SHP77 (cell line): ENCODE data around the gene ANKRD13B.

Experiments used
- DNase-seq, 2 experiments: peaks; one replicate each; lab custom pipeline; 2025; lab: John Stamatoyannopoulos, UW

ANKRD13B gene

DNA sequence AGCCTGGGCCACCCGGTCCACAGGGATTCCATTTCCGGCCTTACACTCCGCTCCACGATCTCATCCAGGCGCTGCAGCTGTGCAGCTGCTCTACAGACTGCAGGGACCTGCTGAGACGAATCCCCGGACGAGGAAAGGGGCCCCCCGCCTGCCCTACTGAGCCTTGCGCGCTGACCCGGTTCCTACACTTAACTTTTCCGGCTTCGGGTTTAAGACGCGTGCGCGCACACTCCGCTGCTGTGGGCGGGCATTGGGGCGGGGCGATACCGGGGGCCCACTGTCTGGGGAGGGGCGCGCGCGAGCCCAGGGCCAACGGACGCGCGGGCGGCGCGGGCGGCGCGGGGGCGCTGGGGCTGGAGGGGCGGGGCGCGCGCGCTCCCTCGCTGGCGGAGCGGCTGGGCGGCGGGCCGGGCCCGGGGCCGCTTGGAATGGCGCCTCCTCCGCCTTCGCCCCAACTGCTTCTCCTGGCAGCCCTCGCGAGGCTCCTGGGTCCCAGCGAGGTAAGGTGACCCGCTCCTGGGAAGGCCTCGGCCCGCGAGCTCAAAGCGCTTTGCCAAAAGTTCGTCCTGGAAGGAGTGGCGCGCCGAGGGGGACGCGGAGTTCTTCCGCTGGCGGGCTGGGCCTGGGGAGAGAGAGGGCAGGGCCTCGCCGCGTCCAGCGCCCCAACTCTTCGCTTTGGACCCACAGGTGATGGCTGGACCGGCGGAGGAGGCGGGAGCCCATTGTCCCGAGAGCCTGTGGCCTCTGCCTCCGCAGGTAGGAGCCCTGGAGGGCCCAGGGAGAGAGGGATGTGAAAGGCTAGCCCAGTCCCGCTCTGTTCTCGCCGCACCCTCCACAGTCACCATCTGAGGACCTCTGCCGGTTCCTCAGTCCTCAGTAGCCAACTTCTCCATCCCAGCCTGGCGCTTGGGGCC is 24.3 kb upstream of the ANKRD13B start, which contains the start of gene TP53I13:
TP53I13 (plus strand) TSS at position 371 of the 914 bp plus-strand sequence; CDS start at position 429, 58 bp downstream.
- DNase-seq = peak; percentile 55 to 84

DNA sequence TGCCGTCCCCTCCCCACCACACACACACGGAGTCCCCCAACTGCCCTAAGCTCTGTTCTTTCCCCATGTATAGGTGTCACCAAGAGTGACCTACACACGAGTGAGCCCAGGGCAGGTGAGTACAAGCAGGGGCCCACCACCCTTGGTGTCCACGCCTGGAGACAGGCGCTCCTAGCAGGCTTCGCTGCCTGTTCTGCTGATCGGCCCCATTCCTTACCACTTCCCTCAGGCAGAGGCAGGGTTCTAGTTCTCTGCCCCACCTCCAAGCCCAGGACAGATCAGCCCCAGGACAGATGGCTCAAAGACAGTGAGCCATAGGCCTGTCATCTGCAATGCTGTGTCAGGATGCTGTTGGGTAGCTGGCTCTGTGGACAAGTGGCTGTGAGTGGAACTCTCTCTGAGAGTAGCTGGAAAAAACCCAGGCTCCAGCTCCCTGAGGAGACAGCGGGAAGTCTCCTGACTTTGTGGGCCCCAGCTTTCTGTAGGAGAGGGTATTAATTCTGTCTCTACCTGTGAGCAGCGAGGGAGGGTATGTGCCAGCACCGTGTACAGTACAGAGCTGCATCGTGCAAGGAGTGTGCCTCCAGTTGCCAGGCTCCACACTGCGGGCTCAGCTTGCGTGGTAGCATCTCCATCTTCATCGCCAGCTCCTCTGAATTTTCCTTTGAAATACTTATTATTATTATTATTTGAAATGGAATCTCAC is 23.5 kb upstream of the ANKRD13B start:
- no peak for DNase-seq

DNA sequence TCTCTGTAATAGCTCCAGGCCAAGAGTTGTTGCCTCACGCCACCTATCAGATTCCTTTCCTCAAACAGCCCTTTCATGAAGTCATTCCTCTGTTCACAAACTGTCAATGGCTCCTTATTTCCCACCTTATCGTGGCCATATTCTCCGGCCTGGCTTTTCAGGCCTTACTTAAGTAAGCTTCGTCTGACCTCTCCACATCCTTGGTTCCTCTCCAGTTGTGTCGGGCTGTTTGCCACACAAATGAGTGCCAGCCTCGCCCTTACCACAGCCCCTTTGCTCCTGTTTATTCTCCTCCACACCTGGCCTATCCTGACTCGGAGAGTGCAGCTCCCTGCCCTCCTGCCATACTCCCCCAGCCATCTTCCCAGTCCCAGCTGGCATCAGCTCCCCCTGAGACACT is 22.4 kb upstream of the ANKRD13B start:
- no peak for DNase-seq

DNA sequence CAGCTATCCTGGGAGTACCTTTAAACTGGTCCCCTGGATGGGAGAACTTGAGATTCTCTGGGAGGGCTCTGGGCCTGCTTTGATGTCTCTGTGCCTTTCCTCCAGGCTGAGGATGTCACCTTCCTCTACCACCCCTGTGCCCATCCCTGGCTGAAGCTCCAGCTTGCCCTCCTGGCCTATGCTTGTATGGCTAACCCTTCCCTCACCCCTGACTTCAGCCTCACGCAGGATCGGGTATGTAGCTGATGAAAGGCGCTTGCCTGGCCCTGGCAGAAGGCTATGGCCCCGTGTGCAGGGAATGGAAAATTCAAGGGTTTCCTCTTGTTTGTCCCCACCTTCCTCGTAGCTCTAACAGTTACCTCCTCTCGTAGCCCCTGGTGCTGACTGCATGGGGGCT is 21.4 kb upstream of the ANKRD13B start:
- DNase-seq = no peak

DNA sequence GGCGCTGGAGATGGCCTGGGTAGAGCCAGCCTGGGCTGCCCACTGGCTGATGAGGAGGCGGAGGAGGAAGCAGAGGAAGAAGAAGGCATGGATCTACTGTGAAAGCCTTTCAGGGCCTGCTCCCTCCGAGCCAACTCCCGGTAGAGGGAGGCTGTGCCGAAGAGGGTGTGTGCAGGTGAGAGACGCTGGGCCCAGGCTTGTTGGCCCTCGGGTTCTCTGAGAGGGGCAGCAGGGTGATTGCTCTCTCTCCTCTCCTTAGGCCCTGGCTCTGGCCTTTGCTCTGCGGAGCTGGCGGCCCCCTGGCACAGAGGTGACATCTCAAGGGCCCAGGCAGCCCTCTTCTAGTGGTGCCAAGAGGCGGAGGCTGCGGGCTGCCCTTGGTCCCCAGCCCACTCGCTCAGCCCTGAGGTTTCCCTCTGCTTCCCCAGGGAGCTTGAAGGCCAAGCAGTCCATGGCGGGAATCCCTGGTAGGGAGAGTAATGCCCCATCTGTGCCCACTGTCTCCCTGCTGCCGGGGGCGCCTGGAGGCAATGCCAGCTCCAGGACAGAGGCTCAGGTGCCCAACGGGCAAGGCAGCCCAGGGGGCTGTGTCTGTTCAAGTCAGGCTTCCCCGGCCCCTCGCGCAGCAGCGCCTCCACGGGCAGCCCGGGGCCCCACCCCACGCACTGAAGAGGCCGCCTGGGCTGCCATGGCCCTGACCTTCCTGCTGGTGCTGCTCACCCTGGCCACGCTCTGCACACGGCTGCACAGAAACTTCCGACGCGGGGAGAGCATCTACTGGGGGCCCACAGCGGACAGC is 20.9 kb upstream of the ANKRD13B start:
- DNase-seq = no peak

DNA sequence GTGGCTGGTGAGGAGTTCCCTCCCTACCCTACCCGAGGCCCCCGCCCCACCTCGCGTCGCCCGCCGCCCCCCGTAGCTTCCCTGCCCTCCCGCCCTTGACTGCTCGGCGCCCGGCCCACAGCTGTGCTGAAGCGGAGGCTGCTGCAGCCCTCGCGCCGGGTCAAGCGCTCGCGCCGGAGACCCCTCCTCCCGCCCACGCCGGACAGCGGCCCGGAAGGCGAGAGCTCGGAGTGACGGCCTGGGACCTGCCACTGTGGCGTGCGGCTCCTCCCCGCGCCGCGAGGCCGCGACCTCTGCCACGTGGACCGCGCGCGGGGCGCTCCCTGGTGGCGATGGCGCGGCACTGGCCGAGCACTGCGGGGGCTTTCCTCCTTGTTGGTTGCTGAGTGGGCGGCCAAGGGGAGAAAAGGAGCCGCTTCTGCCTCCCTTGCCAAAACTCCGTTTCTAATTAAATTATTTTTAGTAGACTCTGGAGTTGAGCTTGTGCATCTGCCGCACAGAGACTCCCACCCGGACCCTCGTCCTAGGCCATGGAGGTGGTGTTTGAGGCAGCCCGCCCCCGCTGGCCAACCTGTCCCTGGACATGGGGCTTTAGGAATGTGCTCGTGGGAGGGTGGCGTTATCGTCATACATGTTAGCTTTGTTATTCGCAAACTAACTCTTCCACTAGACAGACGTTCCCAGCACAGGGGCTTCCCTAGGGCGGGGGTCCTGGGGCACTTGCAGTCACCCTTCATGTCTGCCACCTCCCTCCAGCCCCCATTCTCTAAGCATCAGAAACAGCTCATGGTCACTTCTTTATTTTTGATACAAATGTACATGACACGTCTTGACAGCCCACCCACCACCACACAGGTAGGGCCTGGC is 20.0 kb upstream of the ANKRD13B start:
- no peak for DNase-seq

DNA sequence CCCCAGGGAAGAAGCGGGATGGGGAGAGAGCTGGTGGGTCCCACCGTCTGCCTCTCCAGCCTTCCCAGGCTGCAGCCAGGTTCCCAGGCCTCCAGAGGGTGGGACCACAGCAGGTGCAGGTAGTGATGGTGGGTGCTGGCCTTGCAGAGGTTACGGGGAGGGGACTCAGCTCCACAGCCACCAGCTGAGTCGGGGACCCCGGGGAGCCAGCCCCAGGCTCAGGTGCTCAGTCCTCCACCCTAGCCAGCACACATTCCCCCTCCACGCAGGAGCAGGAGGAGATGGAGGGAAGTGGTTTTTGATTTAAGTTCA is 19.4 kb upstream of the ANKRD13B start:
- DNase-seq = no peak

DNA sequence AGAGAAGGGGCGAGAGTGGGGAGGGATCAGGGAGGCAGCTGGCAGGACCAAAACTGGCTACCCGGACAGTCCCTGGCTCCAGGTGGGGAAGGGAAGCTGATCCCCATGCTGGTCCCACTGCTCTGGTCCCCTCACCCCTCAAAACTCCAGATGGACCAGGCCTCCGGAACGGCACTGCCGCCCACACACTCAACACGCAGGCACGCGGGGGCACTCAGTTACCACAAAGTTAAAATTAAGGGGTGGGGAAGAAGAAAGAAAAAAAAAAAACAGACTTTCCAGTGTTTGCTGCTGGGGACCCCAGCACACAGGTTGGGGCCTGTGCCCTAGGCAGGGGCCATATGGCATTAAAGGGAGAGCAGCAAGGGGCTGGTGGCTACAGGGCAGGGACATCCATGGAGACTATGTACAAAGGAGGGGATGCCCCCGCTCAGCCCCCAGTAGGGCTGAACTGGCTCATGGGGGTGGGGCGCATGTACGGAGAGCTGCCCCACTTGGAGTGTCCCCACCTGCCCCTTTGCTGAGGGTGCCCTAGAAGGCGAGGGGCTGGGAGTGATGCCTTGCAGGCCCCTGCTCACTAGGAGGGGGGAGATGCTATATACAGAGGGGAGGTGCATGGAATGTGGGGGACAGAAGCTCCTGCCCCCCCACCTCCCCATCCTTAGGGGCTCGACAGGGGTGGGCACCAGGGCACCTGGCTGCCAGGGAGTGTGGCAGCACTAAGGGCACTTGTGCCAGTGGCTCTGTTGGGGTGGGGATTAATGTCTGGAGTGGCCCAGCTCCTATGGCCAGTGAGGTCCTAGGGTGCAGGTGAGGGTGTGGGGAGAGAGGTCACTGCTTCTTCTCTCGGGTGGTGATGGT is 18.8 kb upstream of the ANKRD13B start:
- DNase-seq = no peak

DNA sequence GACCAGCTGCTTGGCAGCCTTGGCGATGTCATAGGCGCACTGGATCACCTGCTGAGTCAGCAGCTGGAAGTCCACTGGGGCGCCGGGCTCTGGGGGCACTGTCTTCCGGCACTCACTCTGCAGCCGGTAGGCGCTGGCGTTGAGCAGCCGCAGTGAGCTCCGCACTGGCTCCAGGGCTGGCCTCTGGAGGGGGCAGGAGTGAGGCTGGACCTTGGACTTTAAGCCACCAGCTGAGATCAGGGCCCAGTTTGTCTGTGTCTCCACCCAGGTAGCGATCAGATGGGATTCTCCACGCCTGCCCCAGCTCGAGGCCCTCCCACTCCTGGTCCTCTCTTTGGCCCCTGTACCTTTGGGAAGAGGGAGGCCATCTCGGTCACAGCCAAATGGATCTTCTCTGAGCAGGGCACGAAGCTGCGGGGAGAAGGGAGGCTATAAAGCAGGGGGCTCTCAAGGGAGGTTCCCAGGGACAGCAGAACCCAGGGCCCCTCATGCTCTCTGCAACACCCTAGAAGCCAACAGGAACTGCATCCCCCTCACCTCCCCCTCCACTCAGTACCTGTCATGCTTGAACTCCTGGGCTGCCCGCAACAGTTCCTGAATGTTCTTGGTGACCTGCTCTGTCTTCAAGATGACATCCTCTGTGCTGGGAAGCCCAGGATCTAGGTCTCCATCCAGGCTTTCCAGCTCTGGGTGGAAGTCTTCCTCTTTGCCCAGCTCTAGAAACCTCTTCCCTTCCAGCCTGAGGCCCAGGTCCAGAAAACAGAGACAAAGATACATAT is 18.0 kb upstream of the ANKRD13B start:
- no peak for DNase-seq

DNA sequence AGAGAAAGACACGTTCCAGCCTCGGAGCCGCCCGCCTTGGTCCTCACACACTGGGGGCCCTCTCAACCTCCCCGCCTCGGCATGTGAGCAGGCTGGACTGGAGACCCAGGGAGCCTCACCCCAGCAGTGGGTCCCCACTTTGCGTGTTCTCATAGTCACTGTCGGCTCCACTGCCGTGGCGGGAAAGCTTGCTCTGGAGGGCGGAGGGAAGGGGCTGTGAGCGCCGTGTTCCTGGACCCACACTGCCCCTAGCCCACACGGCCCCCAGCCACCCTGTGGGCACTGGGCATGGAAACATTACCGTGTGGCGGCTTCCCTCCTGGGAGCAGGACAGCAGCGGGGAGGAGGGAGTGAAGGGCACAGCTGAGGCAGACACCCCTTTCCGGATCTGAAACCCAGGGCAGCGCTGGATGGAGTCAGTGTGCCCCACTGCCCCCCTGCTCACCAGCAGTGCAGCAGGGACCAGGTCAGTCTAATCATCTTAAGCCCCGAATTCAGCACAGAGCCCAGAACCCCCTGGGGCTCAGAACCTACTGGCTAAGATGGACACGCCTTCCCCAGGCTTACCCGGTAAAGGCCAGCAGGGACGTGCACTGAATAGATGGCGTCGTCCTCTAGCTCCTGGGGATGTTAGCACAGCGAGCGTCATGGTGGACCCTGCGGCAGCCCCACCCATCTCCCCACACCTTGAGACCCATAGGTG is 17.3 kb upstream of the ANKRD13B start:
- DNase-seq = no peak

DNA sequence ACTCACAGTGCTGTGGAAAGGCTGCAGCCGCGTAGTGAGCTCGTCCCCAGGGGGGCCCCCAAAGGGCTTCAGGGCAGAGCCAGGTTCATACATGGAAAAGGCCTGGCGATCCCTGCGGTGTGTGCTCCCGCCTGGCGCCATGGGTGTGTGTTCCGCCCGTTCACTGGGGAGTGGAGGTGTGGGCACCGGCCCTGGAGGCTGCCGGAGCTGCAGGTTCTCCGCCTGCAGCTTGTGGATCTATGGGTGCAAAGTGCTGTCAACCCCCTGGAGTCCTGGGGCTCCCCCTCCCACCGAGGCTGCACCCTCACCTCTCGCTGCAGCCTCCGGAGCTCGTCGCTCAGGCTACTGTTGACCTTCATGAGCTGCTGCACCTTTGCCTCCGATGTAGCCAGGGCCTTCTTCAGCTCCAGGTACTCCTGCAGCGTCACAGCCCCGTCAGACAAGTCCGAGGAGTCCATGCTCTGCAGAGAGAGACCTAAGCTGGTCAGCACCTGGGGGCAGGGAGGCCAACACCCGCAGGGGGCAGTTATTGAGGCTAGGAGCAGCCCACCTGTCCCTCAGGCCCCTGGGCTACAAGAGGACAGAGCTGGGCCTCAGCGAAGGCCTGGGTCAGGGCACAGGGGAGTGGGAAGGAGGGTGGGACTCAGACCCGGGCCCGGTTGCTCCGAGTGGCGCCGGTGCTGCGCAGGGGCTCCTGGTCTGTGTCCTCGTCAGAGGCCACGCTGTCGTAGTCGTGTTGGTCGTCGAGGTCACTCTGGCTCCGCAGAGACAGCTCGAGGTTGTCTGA is 16.5 kb upstream of the ANKRD13B start:
- DNase-seq = no peak

DNA sequence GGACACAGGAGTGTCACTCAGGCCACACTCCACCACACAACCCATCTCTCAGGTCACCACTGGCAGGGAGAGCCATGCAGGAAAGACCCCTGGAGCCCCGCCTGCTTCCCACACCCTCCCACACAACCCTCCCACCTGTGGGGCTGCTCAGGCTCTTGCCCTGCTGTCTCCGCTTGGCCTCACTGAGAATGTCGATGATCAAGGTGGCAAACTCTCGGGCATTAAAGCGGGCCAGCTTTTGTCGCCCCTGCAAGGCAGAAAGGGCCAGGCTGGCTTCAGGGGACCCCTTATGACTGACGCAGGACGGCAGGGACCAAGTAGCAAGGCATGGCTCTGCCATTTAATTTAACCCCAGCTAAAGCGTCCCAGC is 15.9 kb upstream of the ANKRD13B start:
- no peak for DNase-seq

DNA sequence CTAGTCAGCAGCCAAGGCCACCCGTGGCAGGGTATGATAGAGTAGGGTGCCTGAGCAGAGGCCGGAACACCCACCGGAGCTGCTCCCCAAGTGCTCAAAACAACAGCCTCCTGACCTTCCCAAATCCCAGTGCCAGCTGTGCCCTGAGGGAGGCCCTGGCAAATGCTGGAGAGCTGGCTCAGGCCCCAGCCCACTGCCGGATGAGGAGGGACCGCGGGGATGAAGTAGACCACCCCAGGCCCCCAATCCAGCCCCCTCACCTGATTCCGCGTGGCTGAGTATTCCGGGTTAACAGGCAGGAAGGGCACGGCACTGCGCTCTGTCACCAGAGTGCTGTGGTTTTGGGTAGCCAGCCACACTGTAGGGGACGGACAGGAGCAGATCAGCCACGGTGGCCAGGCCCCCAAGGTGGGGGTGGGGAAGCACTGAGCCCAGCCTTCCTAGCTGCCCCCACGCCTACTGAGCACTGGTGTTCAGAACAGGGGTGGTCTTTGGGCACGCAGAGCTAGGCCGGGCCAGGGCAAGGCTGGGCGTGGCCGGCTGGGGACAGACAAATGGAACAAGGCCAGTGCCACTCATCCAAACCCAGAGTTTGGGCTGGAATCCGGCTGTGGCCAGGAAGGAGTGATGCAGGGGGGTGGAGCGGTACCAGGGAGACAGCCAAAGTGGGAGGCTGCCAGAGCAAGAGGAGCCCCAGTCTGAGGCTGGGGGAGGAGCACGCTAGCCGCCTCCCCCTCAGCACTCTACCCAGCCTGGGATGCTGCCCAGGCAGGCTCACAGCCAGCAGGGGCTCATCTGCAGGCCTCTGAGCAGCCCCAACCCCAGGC is 15.3 kb upstream of the ANKRD13B start:
- DNase-seq = no peak

DNA sequence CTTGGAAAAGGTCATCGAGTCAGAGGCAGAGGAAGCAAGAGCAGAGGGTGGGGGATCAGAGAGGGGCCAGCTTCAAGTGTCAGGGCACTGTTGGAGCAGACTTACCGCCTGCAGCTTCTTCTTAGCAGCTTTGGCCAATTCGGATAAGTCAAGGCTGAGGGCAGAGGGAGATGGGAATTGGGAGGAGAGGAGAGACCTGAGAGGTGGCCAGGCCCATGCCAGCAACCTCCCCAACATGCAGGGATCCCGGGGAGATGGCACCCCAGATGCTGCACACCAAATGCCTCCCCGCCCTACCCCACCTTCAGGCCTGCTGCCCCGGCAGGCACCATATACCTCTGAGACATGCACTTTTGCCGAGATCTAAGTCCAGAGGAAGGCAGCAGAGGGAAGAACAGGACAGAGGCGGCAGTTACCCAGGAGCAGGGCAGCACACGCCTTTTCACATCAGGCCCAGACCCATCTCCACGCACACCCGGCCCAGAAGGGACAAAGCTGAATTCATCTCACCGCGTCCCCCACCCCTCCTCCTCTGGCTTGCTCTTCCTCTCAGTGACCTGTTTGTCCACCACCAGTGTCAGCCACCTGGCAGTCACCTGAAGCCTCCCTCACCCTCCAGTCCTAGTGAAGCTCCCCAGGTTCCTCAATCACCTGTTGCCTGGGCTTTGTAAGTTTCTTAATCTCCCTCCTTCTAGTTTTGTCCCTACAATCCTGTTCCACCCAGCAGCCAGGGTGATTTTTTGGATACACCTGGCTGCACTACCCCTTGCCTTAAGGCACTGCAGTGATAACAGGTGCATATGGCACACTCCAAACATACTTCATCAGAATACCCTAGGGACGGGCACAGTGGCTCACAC is 14.1 kb upstream of the ANKRD13B start:
- no peak for DNase-seq

DNA sequence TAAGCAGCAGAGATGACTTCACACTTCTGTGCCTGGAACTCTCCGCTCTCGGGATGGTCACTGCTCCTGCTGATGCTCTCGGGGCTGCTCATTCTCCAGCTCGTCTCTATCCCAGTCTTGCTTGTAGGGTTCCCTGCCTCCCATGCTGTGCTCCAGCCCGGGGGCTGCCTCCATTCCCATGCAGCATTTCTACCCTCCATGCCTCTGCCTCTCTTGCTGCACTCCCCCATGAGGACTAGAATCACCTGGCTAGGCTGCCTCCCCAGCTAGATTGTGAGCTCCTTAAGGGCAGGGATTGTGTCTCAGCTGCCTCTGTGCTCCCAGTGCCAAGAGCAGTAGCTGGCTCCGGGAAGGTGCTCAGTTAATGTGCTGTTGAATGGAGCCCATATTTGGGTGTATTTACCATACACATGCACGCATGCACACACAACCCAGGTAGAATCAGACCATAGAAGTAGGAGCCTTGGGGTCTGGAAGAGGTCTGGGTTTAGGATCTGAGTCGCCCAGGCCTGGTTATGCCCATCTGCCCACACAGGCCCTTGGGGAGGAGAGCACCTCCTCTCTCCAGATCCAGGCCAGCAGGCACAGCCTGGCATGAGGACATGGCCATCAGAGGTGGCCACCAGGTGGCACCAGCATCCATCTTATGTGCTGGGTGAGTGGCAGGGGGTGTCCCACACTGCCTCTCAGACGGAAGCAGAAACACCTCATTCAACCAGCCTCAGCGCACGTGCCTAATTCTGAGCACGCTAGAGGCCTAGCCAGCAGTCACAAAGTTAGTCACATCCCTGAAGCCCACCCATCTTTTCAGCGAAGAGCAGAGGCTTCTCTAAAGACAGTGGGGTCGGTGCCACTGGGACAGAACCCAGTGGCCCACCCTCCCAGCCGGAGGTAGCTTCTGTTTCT is 12.8 kb upstream of the ANKRD13B start:
- DNase-seq = peak; percentile 69 to 80
